HepG2 (cell line): ENCODE data around the gene ZNF385B. TPM values are rescaled to one million over a fixed set of nuclear protein-coding genes. Genes with fewer than 3 reads are reported as not detected.

Experiments
- ATAC-seq: fragments of 200-7000 bp; cut with Tn5 transposase; 3 replicates; pipeline ENCODE4 v1.9.1; 2020; ENCODE audit warnings: mild to moderate bottlenecking, moderate library complexity
- BruUV-seq: library from RNA; stranded (reverse); fragments of 400-500 nt; replicated peaks from 2 replicates; lab custom pipeline; 2021; lab: Mats Ljungman, UMichigan
- CTCF ChIA-PET: fragments of 300-600 bp; formaldehyde crosslinking; extraction: SDS; loops from one replicate; lab custom pipeline; 2021; ENCODE audit warnings: low total read pairs, inconsistent platforms, low intra/inter-chr PET ratio; lab: Yijun Ruan, JAX
- POLR2A ChIA-PET: fragments of 350-600 bp; sonication (Branson Sonifier 250); formaldehyde crosslinking; loops from one replicate; lab custom pipeline; 2020; ENCODE audit warnings: antibody characterized with exemption, inconsistent platforms; lab: Yijun Ruan, JAX
- DNase-seq: peaks from one replicate; pipeline ENCODE4 v3.0.0-alpha.2; 2015; ENCODE audit warnings: low spot score
- FAIRE-seq: peaks from 3 replicates; lab custom pipeline; 2011; peaks lifted over from hg19 to GRCh38; lab: Jason Lieb, UNC
- H2AFZ ChIP-seq: one replicate; pipeline ENCODE4 v1.6.1; 2011; ENCODE audit warnings: low read length, inconsistent platforms
- H3K27ac ChIP-seq: fragments of 300-600 bp; 3 replicates; pipeline ENCODE4 v1.8.0; 2011; ENCODE audit warnings: mixed run types, mild to moderate bottlenecking, mixed read lengths, low read length, inconsistent platforms; ENCODE audit not compliant: insufficient read depth; ENCODE audit errors: extremely low read length
- H3K27me3 ChIP-seq, 2 experiments: fragments of 200-600 bp in 1 of 2; 2 replicates in 1 of 2; 3 replicates in 1 of 2; pipeline versions ENCODE4 v1.6.0 to v1.8.0; 2011; ENCODE audit warnings: low read length in 2 of 2, mild to moderate bottlenecking in 2 of 2, moderate library complexity in 2 of 2, inconsistent platforms in 1 of 2; ENCODE audit not compliant: insufficient read depth in 2 of 2, control insufficient read depth in 1 of 2
- H3K36me3 ChIP-seq, 2 experiments: fragments of 200-600 bp in 1 of 2; replicated peaks in 1 of 2; 2 replicates in 1 of 2; 3 replicates in 1 of 2; pipeline versions ENCODE4 v1.5.1 to v1.8.0; 2011; ENCODE audit warnings: low read length in 2 of 2, inconsistent platforms in 1 of 2; ENCODE audit not compliant: insufficient read depth in 2 of 2, control insufficient read depth in 1 of 2
- H3K4me1 ChIP-seq: 2 replicates; pipeline ENCODE4 v1.5.1; 2012; ENCODE audit warnings: low read length, inconsistent platforms; ENCODE audit not compliant: insufficient read depth
- H3K4me2 ChIP-seq: 2 replicates; pipeline ENCODE4 v1.6.0; 2011; ENCODE audit warnings: low read depth, low read length, inconsistent platforms
- H3K4me3 ChIP-seq, 3 experiments: fragments of 200-600 bp in 1 of 3; sonication (generic), shearing (Covaris generic) in 1 of 3; replicated peaks in 1 of 3; 2 replicates each; pipeline ENCODE4 v1.5.1; 2011 to 2016; ENCODE audit warnings: low read length in 3 of 3, inconsistent platforms in 2 of 3, low read depth in 2 of 3, mild to moderate bottlenecking in 2 of 3, control low read depth in 1 of 3, mixed read lengths in 1 of 3; ENCODE audit not compliant: insufficient read depth in 1 of 3
- H3K79me2 ChIP-seq: one replicate; pipeline ENCODE4 v1.6.1; 2011; ENCODE audit warnings: low read length, inconsistent platforms; ENCODE audit not compliant: insufficient read depth
- H3K9ac ChIP-seq: 2 replicates; pipeline ENCODE4 v1.6.0; 2011; ENCODE audit warnings: mild to moderate bottlenecking, low read depth, low read length, inconsistent platforms; ENCODE audit not compliant: insufficient read depth
- H3K9me3 ChIP-seq: 2 replicates; pipeline ENCODE4 v1.5.1; 2012; ENCODE audit warnings: mild to moderate bottlenecking, low read length
- H4K20me1 ChIP-seq: 2 replicates; pipeline ENCODE4 v1.6.0; 2011; ENCODE audit warnings: inconsistent platforms, mild to moderate bottlenecking, low read length, moderate library complexity; ENCODE audit not compliant: insufficient read depth
- ARID5B ChIP-seq: IDR thresholded peaks from 2 replicates; pipeline ENCODE4 v1.4.0; 2020; ENCODE audit warnings: mild to moderate bottlenecking, missing genetic modification reagents
- CREB1 ChIP-seq, 2 experiments: fragments of 450-650 bp in 1 of 2; IDR thresholded peaks; 2 replicates each; pipeline ENCODE4 v1.6.1; 2016 to 2017; ENCODE audit warnings: control low read depth in 1 of 2, mild to moderate bottlenecking in 1 of 2, missing compliant biosample characterization in 1 of 2, missing genetic modification characterization in 1 of 2
- ELF3 ChIP-seq: IDR thresholded peaks from 2 replicates; pipeline ENCODE4 v1.6.1; 2016; ENCODE audit warnings: missing genetic modification reagents, missing compliant biosample characterization
- GZF1 ChIP-seq: sonication (generic); formaldehyde crosslinking; IDR thresholded peaks from 2 replicates; pipeline ENCODE4 v1.5.1; 2020; ENCODE audit warnings: mild to moderate bottlenecking, missing genetic modification reagents
- ZBTB39 ChIP-seq: sonication (generic); formaldehyde crosslinking; IDR thresholded peaks from 2 replicates; pipeline ENCODE4 v1.5.0; 2020; ENCODE audit warnings: missing genetic modification reagents
- ZMYM4 ChIP-seq: sonication (generic); formaldehyde crosslinking; IDR thresholded peaks from 2 replicates; pipeline ENCODE4 v1.8.1; 2023; ENCODE audit warnings: mild to moderate bottlenecking, missing genetic modification reagents
- WGBS: methylation state at CpG from one replicate; pipeline ENCODE4 v1.1.6; 2017; ENCODE audit warnings: low lambda C conversion rate; 5-methylcytosine and 5-hydroxymethylcytosine counted together
- in situ Hi-C: cut with HindIII; loops from 2 replicates; pipeline ENCODE4 v1.10.0; 2017; ENCODE audit warnings: low pct_unique_long_range_greater_than_20kb; ENCODE audit not compliant: extremely low pct_ligation_motif_present
- intact Hi-C: fragments of 100-400 bp; cut with micrococcal nuclease; formaldehyde crosslinking; loops from one replicate; pipeline ENCODE4 v1.10.0; 2022; ENCODE audit not compliant: unreplicated experiment
- polyA plus RNA-seq, 8 experiments: library from polyadenylated mRNA; depleted of rRNA in 3 of 8; stranded (reverse) in 7 of 8; unstranded in 1 of 8; fragments of >200 nt; fragmentation: Illumina TruSeq in 4 of 8; extraction: Trizol in 4 of 8; gene quantifications; 2 replicates each; pipeline versions ENCODE4 v1.2.1 to v1.2.3, GENCODE V29; 2011 to 2016; ENCODE audit warnings: low read depth in 4 of 8, missing spikeins in 1 of 8, mixed read lengths in 1 of 8; ENCODE audit not compliant: insufficient read depth in 1 of 8
- total RNA-seq, 5 experiments: library from RNA; depleted of rRNA; stranded (reverse); fragments of >200 nt; fragmentation: Illumina TruSeq; extraction: Trizol; gene quantifications; 2 replicates each; pipeline ENCODE4 v1.2.3, GENCODE V29; 2016; ENCODE audit warnings: low read depth in 1 of 5

Gene ZNF385B
- total and polyA plus RNA-seq, 2 of the 13 experiments (the other 11 are each of a cell fraction or from before 2014, with no cell fraction given): 3.3 to 6.7 TPM

GRCh38 chr2:179657068-179657595 is 204.3 kb downstream of the ZNF385B start:
- no peaks in the 10 kb centered on the region for H3K36me3 ChIP-seq
- no peak overlapping the region for H3K27ac ChIP-seq
- TF ChIP-seq ELF3 (CRISPR knock-in tag): 0 out of 2 replicates have a peak, but pooled peaks have one; percentile 7
- no peak for TF ChIP-seq ZMYM4 (CRISPR knock-in tag)
- TF ChIP-seq GZF1 (CRISPR knock-in tag): no peak
- 0 out of 2 replicates have a peak, but pooled peaks have one; percentile 42 for TF ChIP-seq ARID5B
- H3K79me2 ChIP-seq: no peaks in the 10 kb centered on the region
- H3K27me3 ChIP-seq: no peaks in the 10 kb centered on the region; a peak in 1 of 5 replicates
- peak overlapping the region; percentile 23 for H2AFZ ChIP-seq
- ATAC-seq: peak; percentile 69
- no peaks in the 10 kb centered on the region for H4K20me1 ChIP-seq
- in situ Hi-C loops (no loop called here), intact Hi-C loops (no loop called here)
- CTCF ChIA-PET: no interaction called here
- FAIRE-seq: no peak
- 9% methylated on average over 6 of the region's 6 CpGs for WGBS
- H3K4me2 ChIP-seq: peak overlapping the region; percentile 33
- H3K9me3 ChIP-seq: no peaks in the 10 kb centered on the region
- peaks cover 9% of the 10 kb centered on the region for H3K4me1 ChIP-seq
- H3K9ac ChIP-seq: no peak overlapping the region
- peak; percentile 23 for DNase-seq
- H3K4me3 ChIP-seq: no peak overlapping the region
- no TSS peak for BruUV-seq
- POLR2A ChIA-PET: no interaction called here

- H4K20me1 ChIP-seq: no peaks in the 10 kb centered on the region
- intact Hi-C loops: no loop called here
- H3K4me3 ChIP-seq: no peak overlapping the region
- H2AFZ ChIP-seq: no peak overlapping the region
- POLR2A ChIA-PET: no interaction called here
- H3K9ac ChIP-seq: no peak overlapping the region
- no peaks in the 10 kb centered on the region for H3K36me3 ChIP-seq
- no peaks in the 10 kb centered on the region; a peak in 1 of 5 replicates for H3K27me3 ChIP-seq
- FAIRE-seq: no peak
- H3K9me3 ChIP-seq: no peaks in the 10 kb centered on the region
- WGBS: 0% methylated on average over 2 of the region's 2 CpGs
- no peak for DNase-seq
- no peak overlapping the region for H3K27ac ChIP-seq
- TF ChIP-seq CREB1 (IDR thresholded peaks at IDR 0.05) (peak; percentile 51), CREB1 (CRISPR knock-in tag; IDR thresholded peaks at IDR 0.05) (no peak), ZBTB39 (CRISPR knock-in tag) (no peak)
- in situ Hi-C loops: no loop called here
- ATAC-seq: no peak
- BruUV-seq: no TSS peak
- H3K4me2 ChIP-seq: no peak overlapping the region
- CTCF ChIA-PET: no interaction called here
- no peaks in the 10 kb centered on the region for H3K79me2 ChIP-seq
- peaks cover 9% of the 10 kb centered on the region for H3K4me1 ChIP-seq
Measured at GRCh38 chr2:179655627-179656026, 205.8 kb downstream of the ZNF385B start.
